Kidney (tissue), 14 donors: ENCODE data around the gene CTDP1. TPM values are rescaled to one million over a fixed set of nuclear protein-coding genes. Genes with fewer than 3 reads are reported as not detected.

ENCODE experiments used
- DNase-seq, 5 donors: peaks; one replicate each; pipeline ENCODE4 v3.0.0-alpha.2; 2013 to 2020
- FAIRE-seq: peaks from 2 replicates; lab custom pipeline; 2012; peaks lifted over from hg19 to GRCh38; lab: Jason Lieb, UNC
- H3K27ac ChIP-seq, 2 donors: one replicate each; pipeline ENCODE4 v1.7.0; 2013; ENCODE audit warnings: low read depth in 2 of 2, low read length in 2 of 2, inconsistent platforms in 1 of 2
- H3K27me3 ChIP-seq: one replicate; pipeline ENCODE4 v1.7.1; 2013; ENCODE audit warnings: low read length, inconsistent platforms; ENCODE audit not compliant: control insufficient read depth, insufficient read depth
- H3K36me3 ChIP-seq, 3 donors: one replicate each; pipeline versions ENCODE4 v1.7.0 to v1.7.1; 2013; ENCODE audit warnings: low read length in 3 of 3, control low read depth in 1 of 3, inconsistent platforms in 1 of 3; ENCODE audit not compliant: insufficient read depth in 3 of 3, control insufficient read depth in 2 of 3
- H3K4me1 ChIP-seq, 3 donors: one replicate each; pipeline versions ENCODE4 v1.7.0 to v1.7.1; 2013; ENCODE audit warnings: low read length in 3 of 3, inconsistent platforms in 1 of 3, low read depth in 1 of 3; ENCODE audit not compliant: control insufficient read depth in 2 of 3, insufficient read depth in 2 of 3
- H3K4me3 ChIP-seq, 3 donors: one replicate each; pipeline versions ENCODE4 v1.7.0 to v1.8.1; 2013; ENCODE audit warnings: low read length in 3 of 3, control low read depth in 1 of 3, inconsistent platforms in 1 of 3
- H3K9ac ChIP-seq, 3 donors: one replicate each; pipeline versions ENCODE4 v1.7.0 to v1.7.1; 2013; ENCODE audit warnings: low read length in 3 of 3, control low read depth in 1 of 3, inconsistent platforms in 1 of 3
- H3K9me3 ChIP-seq, 3 donors: one replicate each; pipeline versions ENCODE4 v1.7.0 to v1.7.1; 2013; ENCODE audit warnings: low read length in 3 of 3, control low read depth in 1 of 3, inconsistent platforms in 1 of 3; ENCODE audit not compliant: control insufficient read depth in 2 of 3, insufficient read depth in 1 of 3
- intact Hi-C: fragments of 100-400 bp; cut with DNase I; formaldehyde crosslinking; loops from one replicate; pipeline ENCODE4 v1.11.1; 2022
- polyA plus RNA-seq: library from polyadenylated mRNA; stranded (reverse); fragments of 350-450 nt; fragmentation: Illumina TruSeq; extraction: RNeasy Lipid Tissue Mini Kit (QIAGEN cat#74804); gene quantifications from one replicate; pipeline ENCODE4 v1.2.3, GENCODE V29; 2014; ENCODE audit warnings: low read depth, low replicate concordance; ENCODE audit not compliant: insufficient read depth
- total RNA-seq: library from RNA; stranded (reverse); fragmentation: NEBNext Ultra II Directional; extraction: Animal tissue kit (Norgen Biotek cat#: 25700); gene quantifications from one replicate; pipeline ENCODE4 v1.2.1, GENCODE V29; 2021
- TF ChIP-seq, protein P1 (sequence below): IDR thresholded peaks from 3 replicates; pipeline ENCODE4 v1.5.1; 2012; ENCODE audit warnings: mild to moderate bottlenecking, moderate library complexity, borderline replicate concordance; ENCODE audit not compliant: insufficient read depth; ENCODE audit errors: extremely low read depth
- donor health status: control.
- donor health status: control.
- donor health status: control.
- donor health status: control.
- donor health status: control.
- donor health status: DM: yes; HTN: yes; CAD: no.
- donor health status: Normal renal cell carcinoma (clear cell type).

The CTDP1 gene
- total and polyA plus RNA-seq, 2 donors from 2014 or later = 11.1 to 21.8 TPM

DNA sequence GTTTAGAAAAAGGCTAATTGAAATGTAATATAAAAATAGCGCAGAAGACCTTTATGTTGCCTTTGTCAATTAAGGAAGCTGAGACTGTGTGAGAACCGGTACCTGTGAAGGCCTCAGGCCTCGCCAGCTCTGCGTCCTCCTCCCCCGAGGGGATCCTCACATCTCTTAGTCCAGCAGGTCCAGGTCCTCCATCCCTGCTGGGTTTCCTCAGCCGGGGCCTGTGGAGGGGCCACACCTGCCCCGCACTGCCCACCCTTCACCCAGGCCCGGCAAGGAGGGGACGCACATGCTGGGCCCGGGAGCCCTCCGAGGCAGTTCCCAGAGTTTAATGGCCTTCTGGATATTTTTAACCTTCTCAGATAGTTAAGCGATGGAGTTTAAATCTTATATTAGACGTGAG lies 121.6 kb downstream of the CTDP1 start:
- no peak for DNase-seq
- H3K36me3 ChIP-seq = no peaks in the 10 kb centered on the region
- peaks cover 0 to 5% (median 0%) of the 10 kb centered on the region in 3 donors for H3K4me1 ChIP-seq
- H3K4me3 ChIP-seq = no peak overlapping the region
- intact Hi-C loops = no loop called here
- peaks cover 3% of the 10 kb centered on the region for H3K27me3 ChIP-seq
- TF ChIP-seq, protein P1, sequence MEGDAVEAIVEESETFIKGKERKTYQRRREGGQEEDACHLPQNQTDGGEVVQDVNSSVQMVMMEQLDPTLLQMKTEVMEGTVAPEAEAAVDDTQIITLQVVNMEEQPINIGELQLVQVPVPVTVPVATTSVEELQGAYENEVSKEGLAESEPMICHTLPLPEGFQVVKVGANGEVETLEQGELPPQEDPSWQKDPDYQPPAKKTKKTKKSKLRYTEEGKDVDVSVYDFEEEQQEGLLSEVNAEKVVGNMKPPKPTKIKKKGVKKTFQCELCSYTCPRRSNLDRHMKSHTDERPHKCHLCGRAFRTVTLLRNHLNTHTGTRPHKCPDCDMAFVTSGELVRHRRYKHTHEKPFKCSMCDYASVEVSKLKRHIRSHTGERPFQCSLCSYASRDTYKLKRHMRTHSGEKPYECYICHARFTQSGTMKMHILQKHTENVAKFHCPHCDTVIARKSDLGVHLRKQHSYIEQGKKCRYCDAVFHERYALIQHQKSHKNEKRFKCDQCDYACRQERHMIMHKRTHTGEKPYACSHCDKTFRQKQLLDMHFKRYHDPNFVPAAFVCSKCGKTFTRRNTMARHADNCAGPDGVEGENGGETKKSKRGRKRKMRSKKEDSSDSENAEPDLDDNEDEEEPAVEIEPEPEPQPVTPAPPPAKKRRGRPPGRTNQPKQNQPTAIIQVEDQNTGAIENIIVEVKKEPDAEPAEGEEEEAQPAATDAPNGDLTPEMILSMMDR = no peak
- H3K9ac ChIP-seq = no peak overlapping the region
- FAIRE-seq = no peak
- no peaks in the 10 kb centered on the region for H3K9me3 ChIP-seq
- no peak overlapping the region for H3K27ac ChIP-seq

DNA sequence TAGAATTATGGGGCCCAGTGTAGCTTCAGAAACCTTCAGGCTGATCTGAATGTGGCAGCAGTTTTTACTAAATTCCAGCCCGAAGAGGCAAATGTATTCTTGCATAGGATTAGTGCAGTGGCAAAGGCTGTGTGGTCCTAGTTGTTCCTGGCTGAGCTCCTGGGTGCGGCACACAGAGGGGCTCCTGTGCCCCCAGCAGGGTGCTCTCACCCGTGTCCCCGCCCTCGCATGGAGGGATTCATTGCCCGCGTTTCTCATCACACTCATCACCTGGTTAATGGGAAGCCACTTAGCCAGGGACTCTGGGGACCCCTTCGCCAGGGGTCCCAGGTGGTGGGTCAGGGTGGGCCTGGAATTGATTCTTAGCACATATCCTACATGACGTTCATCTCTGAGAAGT lies 122.0 kb downstream of the CTDP1 start:
- H3K9ac ChIP-seq = no peak overlapping the region
- peaks cover 0 to 5% (median 0%) of the 10 kb centered on the region in 3 donors for H3K4me1 ChIP-seq
- intact Hi-C loops = no loop called here
- no peaks in the 10 kb centered on the region for H3K36me3 ChIP-seq
- FAIRE-seq (no peak), DNase-seq (peak in 1 of 5 donors; percentile 45)
- no peaks in the 10 kb centered on the region for H3K9me3 ChIP-seq
- peaks cover 3% of the 10 kb centered on the region for H3K27me3 ChIP-seq
- TF ChIP-seq, protein P1 = no peak
- no peak overlapping the region for H3K27ac ChIP-seq
- no peak overlapping the region for H3K4me3 ChIP-seq

DNA sequence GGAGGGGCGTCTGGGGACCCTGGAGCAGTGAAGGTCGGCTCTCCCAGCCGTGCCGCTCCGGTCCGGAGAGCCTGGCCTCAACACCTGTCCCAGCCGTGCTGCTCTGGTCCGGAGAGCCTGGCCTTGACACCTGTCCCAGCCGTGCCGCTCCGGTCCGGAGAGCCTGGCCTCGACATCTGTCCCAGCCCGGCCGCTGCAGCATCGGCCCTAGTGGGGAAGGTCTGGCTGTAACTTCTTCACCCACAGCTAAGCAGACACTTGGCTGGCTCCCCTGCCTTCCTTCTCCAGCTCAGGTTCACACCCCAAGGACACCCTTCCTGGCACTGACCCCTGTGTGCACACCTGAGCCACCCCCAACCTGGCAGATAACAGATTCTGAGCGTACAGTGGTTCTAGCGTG lies 122.7 kb downstream of the CTDP1 start:
- intact Hi-C loops = no loop called here
- H3K27ac ChIP-seq = no peak overlapping the region
- H3K27me3 ChIP-seq = peaks cover 2% of the 10 kb centered on the region
- no peaks in the 10 kb centered on the region for H3K36me3 ChIP-seq
- H3K4me3 ChIP-seq = no peak overlapping the region
- H3K4me1 ChIP-seq = peaks cover 0 to 5% (median 0%) of the 10 kb centered on the region in 3 donors
- DNase-seq = peak in 2 of 5 donors; percentile 35 to 60
- H3K9ac ChIP-seq = no peak overlapping the region
- TF ChIP-seq, protein P1 = no peak
- no peaks in the 10 kb centered on the region for H3K9me3 ChIP-seq
- FAIRE-seq = no peak

GRCh38 chr18:79803611-79804051 lies 124.0 kb downstream of the CTDP1 start:
- Histone ChIP-seq H3K27ac (no peak overlapping the region), H3K9me3 (no peaks in the 10 kb centered on the region), H3K27me3 (no peaks in the 10 kb centered on the region), H3K9ac (no peak overlapping the region), H3K4me3 (no peak overlapping the region), H3K36me3 (no peaks in the 10 kb centered on the region), H3K4me1 (peaks cover 0 to 2% (median 0%) of the 10 kb centered on the region in 3 donors)
- DNase-seq (peak in 1 of 5 donors; percentile 69), FAIRE-seq (no peak)
- TF ChIP-seq, protein P1 = no peak
- intact Hi-C loops = no loop called here
